Right lung (tissue), 5 donors: ENCODE results near the gene RPLP2. TPM values are rescaled to one million over a fixed set of nuclear protein-coding genes. Genes with fewer than 3 reads are reported as not detected.

Experiments used
- DNase-seq, 2 donors: peaks; one replicate each; pipeline ENCODE4 v3.0.0-alpha.2; 2013
- polyA plus RNA-seq, 5 donors: library from polyadenylated mRNA; unstranded; fragments of 120-200 nt; gene quantifications; one replicate each; pipeline versions ENCODE4 v1.2.1 to v1.2.3, GENCODE V29; 2013; ENCODE audit warnings: inconsistent platforms in 1 of 5, low replicate concordance in 1 of 5; ENCODE audit not compliant: insufficient read length in 5 of 5, insufficient read depth in 1 of 5

RPLP2 gene
- polyA plus RNA-seq, 5 donors: 1,010 to 1,715 (median 1,239) TPM

DNA sequence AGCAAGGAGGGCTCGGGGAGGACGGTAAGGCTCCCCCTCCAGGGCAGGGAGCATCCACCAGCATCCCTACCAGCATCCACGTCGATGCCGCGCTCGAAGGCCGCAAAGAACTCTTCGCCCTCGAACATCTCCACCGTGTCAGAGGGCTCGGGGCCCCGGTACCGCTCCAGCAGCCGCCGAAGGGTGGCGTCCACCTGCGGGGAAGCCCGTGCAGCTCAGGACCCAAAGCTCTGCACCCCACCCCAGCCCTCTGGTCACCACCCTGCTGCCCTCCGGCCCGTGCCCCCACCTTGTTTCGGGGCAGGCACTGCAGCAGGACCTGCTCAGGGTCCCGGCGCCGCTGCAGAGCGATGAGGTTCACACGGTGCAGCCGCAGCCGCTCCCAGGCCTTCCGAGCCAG lies 9.3 kb upstream of the RPLP2 start:
- no peak for DNase-seq

DNA sequence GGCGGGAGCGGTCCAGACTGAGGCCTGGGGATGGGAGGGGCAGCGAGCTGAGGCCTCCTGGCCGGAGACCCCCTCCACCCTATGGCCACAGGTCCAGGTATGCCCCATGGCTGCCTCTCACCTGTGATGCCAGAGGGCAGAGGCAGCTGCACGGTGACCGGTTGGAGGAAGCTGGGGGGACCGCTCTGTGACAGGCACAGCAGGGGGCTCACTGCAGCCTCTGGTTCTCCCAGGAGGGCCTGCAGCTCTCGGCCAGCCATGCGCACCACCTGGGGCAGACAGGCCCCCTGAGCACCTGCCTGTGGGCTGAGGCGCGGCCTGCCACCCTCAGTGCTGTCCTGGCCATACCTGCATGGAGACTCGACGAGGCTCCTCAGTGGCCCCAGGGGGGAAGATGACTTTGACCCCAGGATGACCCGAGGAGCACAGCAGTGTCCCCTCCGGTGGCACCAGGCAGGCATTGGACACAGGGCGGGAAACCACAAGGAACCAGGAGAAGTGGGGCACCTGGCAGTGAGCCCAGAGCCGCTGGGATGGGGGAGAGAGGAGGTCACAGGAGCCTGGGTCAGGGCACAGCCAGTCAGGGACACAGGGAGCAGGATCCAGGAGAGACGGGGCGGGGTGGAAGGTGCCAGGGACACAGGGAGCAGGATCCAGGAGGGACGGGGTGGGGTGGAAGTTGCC lies 8.5 kb upstream of the RPLP2 start:
- DNase-seq: no peak

- DNase-seq: no peak
These were observed 7.6 kb upstream of the RPLP2 start for GRCh38 chr11:802018-802617.

DNA sequence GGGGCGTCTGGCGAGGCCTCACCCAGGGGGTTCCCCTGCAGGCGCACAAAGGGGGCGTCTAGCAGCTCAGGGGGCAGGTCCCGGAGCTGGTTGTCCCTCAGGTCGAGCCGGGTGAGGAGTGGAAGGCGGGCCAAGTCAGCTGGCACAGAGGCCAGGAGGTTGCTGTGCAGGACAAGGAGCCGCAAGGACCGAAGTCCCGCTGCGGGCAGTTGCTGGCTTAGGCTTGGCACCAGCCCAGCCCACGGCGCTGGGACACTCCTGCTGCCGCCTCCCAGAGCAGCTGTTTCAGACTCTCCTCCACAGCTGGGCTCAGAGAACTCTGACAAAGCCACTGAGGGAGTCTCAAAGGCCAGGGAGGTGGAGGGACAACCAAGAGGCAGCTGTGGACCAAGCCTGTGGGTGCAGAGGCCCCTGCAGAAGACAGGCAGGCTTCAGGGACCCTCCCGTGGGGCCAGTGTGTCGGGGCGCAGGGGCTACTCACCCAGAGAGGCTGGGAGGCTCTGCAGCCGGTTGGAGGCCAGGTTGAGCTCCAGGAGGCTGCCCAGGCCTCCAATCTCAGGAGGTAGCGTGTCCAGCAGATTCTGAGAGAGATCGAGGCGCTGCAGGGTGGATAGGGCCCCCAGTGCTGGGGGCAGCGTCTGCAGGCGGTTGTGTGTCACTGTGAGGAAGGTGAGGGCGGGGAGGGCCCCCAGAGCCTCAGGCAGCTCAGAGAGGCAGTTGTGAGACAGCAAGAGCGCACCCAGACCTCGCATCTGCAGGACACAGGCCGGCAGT lies 6.9 kb upstream of the RPLP2 start:
- no peak for DNase-seq

DNA sequence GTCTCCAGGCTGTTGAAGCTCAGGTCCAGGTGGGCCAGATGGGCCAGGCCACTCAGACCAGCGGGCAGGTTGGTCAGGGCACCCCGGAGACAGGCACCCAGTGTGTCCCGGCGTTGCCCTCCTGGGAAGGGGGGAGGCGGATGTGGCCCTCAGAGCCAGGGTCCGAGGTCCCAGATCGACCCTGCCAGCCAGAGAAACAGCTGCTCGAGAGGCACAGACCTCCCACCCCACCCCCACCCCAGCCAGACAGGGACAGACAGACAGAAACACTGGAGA lies 6.4 kb upstream of the RPLP2 start:
- no peak for DNase-seq

- no peak for DNase-seq
These were observed 5.8 kb upstream of the RPLP2 start for GRCh38 chr11:803770-804598.

GRCh38 chr11:804599-804964 lies 5.2 kb upstream of the RPLP2 start:
- DNase-seq: no peak

GRCh38 chr11:808427-809286 lies 1.1 kb upstream of the RPLP2 start:
- DNase-seq: no peak

GRCh38 chr11:810040-810567 lies 337 bp downstream of the RPLP2 start:
- no peak for DNase-seq

DNA sequence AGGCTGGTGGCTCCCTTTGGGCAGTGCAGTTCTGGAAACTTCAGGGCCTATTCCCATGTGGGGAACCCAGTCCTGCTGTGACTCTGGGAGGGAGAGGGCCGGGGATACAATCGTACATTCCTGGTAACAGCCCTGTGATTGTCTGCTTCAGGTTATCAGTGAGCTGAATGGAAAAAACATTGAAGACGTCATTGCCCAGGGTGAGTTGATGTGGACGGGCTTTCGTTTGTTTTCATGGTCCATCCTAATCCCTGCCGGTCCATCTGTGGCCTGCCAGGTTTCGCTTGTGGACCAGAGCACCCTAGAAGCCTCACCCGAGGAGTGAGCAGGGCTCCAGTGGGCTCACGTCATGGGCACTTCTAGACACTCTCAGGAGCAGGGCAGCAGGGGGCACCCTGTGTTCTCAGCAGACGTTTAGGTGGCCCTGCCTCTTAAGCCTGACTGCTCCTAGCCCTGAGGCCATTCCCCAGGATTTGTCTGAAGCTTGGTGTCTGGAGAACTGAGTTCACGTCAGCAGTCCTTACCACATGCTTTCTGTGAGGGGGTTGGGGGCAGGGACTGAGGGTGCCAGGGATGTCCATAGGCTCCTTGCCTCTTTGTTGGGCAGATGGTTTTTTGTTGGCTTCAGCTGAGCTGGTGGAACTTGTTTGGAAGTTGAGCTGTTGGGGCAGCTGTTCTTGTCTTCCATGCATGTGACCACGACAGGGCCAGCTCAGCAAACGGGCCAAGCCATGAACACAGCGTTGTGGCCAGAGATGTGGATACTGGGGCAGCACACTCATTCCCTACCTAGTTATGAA lies 1.9 kb downstream of the RPLP2 start:
- DNase-seq: no peak

GRCh38 chr11:812390-812789 lies 2.6 kb downstream of the RPLP2 start:
- no peak for DNase-seq

- no peak for DNase-seq
These were observed 3.3 kb downstream of the RPLP2 start for GRCh38 chr11:813072-813455.

DNA sequence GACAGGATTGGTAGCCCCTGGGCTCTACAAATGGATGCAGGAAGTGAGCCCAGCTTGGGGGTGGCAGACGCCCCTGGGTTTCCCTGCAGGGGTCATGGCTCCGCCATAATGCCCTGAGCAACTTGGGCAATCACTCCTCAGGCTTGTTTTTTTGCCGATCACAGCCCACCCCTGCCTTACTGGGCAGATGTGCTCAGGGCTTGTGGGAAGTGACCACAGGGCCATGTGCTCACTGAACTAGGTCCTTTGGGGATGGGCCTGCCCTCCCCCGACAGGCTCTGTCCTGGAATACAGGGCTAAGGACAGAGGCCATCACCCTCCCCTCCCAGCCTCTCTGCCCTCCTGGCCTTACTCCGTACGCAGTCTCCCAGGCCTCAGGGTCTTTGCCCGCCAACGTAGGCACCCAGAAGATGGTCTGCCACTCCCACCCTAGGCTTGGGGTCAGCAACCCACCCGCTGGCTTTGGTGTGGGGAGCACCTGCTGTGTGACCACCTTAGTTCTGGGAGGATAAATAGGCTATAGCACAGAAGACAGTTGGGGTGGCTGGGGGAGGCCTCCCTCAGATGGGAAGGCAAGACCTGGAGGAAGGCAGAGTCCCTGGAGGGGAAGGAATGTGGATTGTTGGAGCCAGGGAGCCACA lies 3.8 kb downstream of the RPLP2 start:
- no peak for DNase-seq

DNA sequence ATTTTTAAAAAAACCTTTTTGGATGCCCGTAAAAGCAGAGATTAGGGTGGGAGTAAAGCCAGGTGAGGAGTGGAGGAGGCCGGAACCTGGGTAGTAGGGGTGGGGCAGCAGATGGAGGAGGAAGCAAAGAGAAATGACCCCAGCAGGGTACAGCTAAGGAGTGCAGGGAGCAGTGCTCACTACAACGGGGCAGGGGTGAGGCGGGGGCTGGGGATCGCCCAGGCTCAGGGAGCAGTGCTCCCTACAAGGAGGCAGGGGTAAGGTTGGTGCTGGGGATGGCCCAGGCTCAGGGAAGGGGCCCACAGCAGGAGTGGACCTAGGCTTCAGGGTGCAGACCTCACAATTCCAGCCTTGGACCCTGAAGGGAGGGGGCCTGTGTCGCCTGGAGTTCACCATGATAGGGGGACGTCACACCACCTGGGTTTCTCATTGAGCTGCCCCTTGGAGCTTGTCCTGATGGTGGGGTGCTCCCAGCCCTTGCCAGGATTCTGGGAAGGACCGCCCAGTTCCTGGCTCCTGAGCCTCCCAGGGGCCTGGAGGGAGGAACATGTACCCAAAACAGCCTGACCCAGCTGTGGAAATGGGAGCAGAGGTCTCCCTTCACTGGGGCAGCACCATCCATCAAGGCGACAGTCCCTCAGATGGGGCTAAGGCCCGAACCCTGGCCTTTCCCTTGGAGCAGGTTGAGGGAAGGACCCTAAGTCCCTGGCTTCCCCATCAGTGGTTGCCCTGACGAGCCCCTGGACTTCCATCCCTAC lies 6.1 kb downstream of the RPLP2 start:
- DNase-seq: no peak

DNA sequence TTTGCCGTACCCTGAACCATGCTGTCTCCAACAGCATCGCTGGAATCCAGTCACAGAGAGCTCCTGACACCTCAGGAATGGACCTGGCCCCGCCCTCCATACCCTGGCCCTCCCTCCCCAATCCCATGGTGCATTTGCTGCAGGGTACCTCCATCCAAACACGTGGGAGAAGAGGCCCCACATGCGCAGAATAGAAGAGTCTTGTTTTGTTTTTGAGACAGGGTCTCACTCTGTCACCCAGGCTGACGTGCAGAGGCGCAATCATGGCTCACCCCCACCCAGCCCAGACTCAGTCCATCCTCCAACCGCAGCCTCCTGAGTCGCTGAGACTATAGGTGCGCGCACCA lies 6.6 kb downstream of the RPLP2 start:
- DNase-seq: no peak

GRCh38 chr11:818396-819128 lies 8.8 kb downstream of the RPLP2 start, which contains the start of gene PNPLA2:
Gene PNPLA2, plus strand, starts transcription at chr11:818914. Its CDS starts 805 bp downstream, at chr11:819719.
- no peak for DNase-seq

- DNase-seq: peak; percentile 85 to 88
These were observed 9.6 kb downstream of the RPLP2 start for GRCh38 chr11:819129-819931.
